GM12878 (cell line): ENCODE measurements around the gene MEP1B. TPM values are rescaled to one million over a fixed set of nuclear protein-coding genes. Genes with fewer than 3 reads are reported as not detected.

ENCODE experiments used
- ATAC-seq: fragments of 200-7000 bp; cut with Tn5 transposase; 3 replicates; pipeline ENCODE4 v1.9.1; 2020; ENCODE audit warnings: mild to moderate bottlenecking, moderate library complexity
- BruUV-seq: library from RNA; stranded (reverse); fragments of 400-500 nt; replicated peaks from 2 replicates; lab custom pipeline; 2021; lab: Mats Ljungman, UMichigan
- CTCF ChIA-PET: fragments of 300-600 bp; sonication (Branson Sonifier 250); formaldehyde crosslinking; extraction: SDS; loops from one replicate; lab custom pipeline; 2021; ENCODE audit warnings: inconsistent platforms; lab: Yijun Ruan, JAX
- POLR2A ChIA-PET: fragments of 350-600 bp; formaldehyde crosslinking; extraction: SDS; loops from one replicate; lab custom pipeline; 2021; ENCODE audit warnings: inconsistent platforms; lab: Charles Lee
- RAD21 ChIA-PET: fragments of 300-600 bp; sonication (Branson Sonifier 250); formaldehyde crosslinking; loops from one replicate; lab custom pipeline; 2023; ENCODE audit warnings: antibody characterized with exemption; ENCODE audit not compliant: unreplicated experiment; lab: Charles Lee
- SMC1A ChIA-PET: fragments of 300-600 bp; sonication (Branson Sonifier 250); formaldehyde crosslinking; loops from one replicate; lab custom pipeline; 2023; ENCODE audit not compliant: unreplicated experiment, uncharacterized antibody; lab: Charles Lee
- DNase-seq: peaks from one replicate; pipeline ENCODE4 v3.0.0-alpha.2; 2011; ENCODE audit warnings: low read depth, low spot score
- FAIRE-seq: peaks from 3 replicates; lab custom pipeline; 2011; peaks lifted over from hg19 to GRCh38; lab: Jason Lieb, UNC
- H2AFZ ChIP-seq: 2 replicates; pipeline ENCODE4 v1.6.0; 2011; ENCODE audit warnings: low read depth, low read length, control low read depth; ENCODE audit not compliant: control insufficient read depth
- H3K27ac ChIP-seq: 2 replicates; pipeline ENCODE4 v1.5.1; 2011; ENCODE audit warnings: control low read depth; ENCODE audit not compliant: control insufficient read depth, insufficient read depth
- H3K27me3 ChIP-seq, 2 experiments: replicated peaks in 1 of 2; 2 replicates each; pipeline versions ENCODE4 v1.6.0 to v1.6.1; 2011; ENCODE audit warnings: low read length in 1 of 2; ENCODE audit not compliant: control insufficient read depth in 2 of 2, insufficient read depth in 2 of 2
- H3K36me3 ChIP-seq, 2 experiments: 2 replicates each; pipeline ENCODE4 v1.5.1; 2011; ENCODE audit warnings: low read length in 1 of 2; ENCODE audit not compliant: control insufficient read depth in 2 of 2, insufficient read depth in 2 of 2
- H3K4me1 ChIP-seq: 2 replicates; pipeline ENCODE4 v1.6.1; 2011; ENCODE audit warnings: mild to moderate bottlenecking, low read length, moderate library complexity, mixed read lengths; ENCODE audit not compliant: control insufficient read depth, insufficient read depth
- H3K4me2 ChIP-seq: 2 replicates; pipeline ENCODE4 v1.6.0; 2011; ENCODE audit warnings: control low read depth; ENCODE audit not compliant: control insufficient read depth, insufficient read depth
- H3K4me3 ChIP-seq: fragments of 200-600 bp; sonication (generic); 2 replicates; pipeline ENCODE4 v1.5.1; 2016
- H3K79me2 ChIP-seq: 2 replicates; pipeline ENCODE4 v1.6.0; 2011; ENCODE audit warnings: low read length; ENCODE audit not compliant: control insufficient read depth, insufficient read depth
- H3K9ac ChIP-seq: 2 replicates; pipeline ENCODE4 v1.8.0; 2011; ENCODE audit warnings: low read length, control low read depth, mixed read lengths; ENCODE audit not compliant: control insufficient read depth, insufficient read depth
- H3K9me3 ChIP-seq: replicated peaks from 3 replicates; pipeline ENCODE4 v1.5.1; 2011; ENCODE audit warnings: mild to moderate bottlenecking, low read length; ENCODE audit not compliant: control insufficient read depth, insufficient read depth
- H4K20me1 ChIP-seq: 2 replicates; pipeline ENCODE4 v1.6.0; 2011; ENCODE audit not compliant: control insufficient read depth, insufficient read depth
- CHD1 ChIP-seq: IDR thresholded peaks from 2 replicates; pipeline ENCODE4 v1.6.1; 2012; ENCODE audit warnings: low read depth, low read length, improper control_type of control experiment
- CHD2 ChIP-seq: IDR thresholded peaks from 2 replicates; pipeline ENCODE4 v1.6.1; 2011; ENCODE audit warnings: low read depth, low read length, improper control_type of control experiment, borderline replicate concordance
- IKZF1 ChIP-seq: fragments of 450-650 bp; conservative IDR thresholded peaks from 2 replicates; pipeline ENCODE4 v1.6.1; 2017; ENCODE audit warnings: antibody characterized with exemption, mild to moderate bottlenecking
- NFYA ChIP-seq: IDR thresholded peaks from 2 replicates; pipeline ENCODE4 v1.6.1; 2011; ENCODE audit warnings: low read depth, mild to moderate bottlenecking, low read length, improper control_type of control experiment, borderline replicate concordance
- POLR2AphosphoS2 ChIP-seq: IDR thresholded peaks from 2 replicates; pipeline ENCODE4 v1.6.1; 2011; ENCODE audit warnings: low read depth, mild to moderate bottlenecking, low read length, improper control_type of control experiment, moderate library complexity
- STAT3 ChIP-seq: IDR thresholded peaks from 2 replicates; pipeline ENCODE4 v1.6.1; 2011; ENCODE audit warnings: low read depth, low read length, improper control_type of control experiment
- TCF12 ChIP-seq: IDR thresholded peaks from 2 replicates; pipeline ENCODE4 v1.6.1; 2011; ENCODE audit warnings: low read depth, mild to moderate bottlenecking, low read length
- WGBS: methylation state at CpG from one replicate; pipeline ENCODE4 v1.1.6; 2016; ENCODE audit warnings: low lambda C conversion rate; ENCODE audit not compliant: insufficient replicate concordance, insufficient coverage; ENCODE audit errors: missing lambda C conversion rate; 5-methylcytosine and 5-hydroxymethylcytosine counted together
- in situ Hi-C: fragments of 300-500 bp; cut with MboI; formaldehyde crosslinking; loops from 9 replicates; pipeline ENCODE4 v1.14.3; 2018; ENCODE audit warnings: mixed read lengths
- intact Hi-C: fragments of 100-400 bp; cut with micrococcal nuclease; formaldehyde crosslinking; loops from one replicate; pipeline ENCODE4 v1.14.2; 2022; ENCODE audit not compliant: unreplicated experiment
- polyA plus RNA-seq, 11 experiments: library from polyadenylated mRNA; depleted of rRNA in 4 of 11; unstranded in 6 of 11; stranded (reverse) in 5 of 11; fragments of >200 nt; fragmentation: Nextera tagmentation in 4 of 11; fragmentation: Illumina TruSeq in 1 of 11; extraction: Ambion mirVana in 4 of 11; extraction: Trizol in 1 of 11; gene quantifications; 1 replicate in 1 of 11; 2 replicates in 10 of 11; pipeline versions ENCODE4 v1.2.1 to v1.2.3, GENCODE V29; 2011 to 2016; ENCODE audit warnings: inconsistent platforms in 2 of 11, missing spikeins in 2 of 11, low read depth in 1 of 11
- total RNA-seq, 4 experiments: library from RNA; depleted of rRNA in 3 of 4; stranded (reverse); fragments of >200 nt in 3 of 4; fragmentation: Illumina TruSeq in 1 of 4; extraction: Trizol in 1 of 4; gene quantifications; 2 replicates each; pipeline versions ENCODE4 v1.2.1 to v1.2.3, GENCODE V29; 2013 to 2021
- TF ChIP-seq, protein P1 (sequence below): fragments of 450-650 bp; IDR thresholded peaks from 2 replicates; pipeline ENCODE4 v1.6.1; 2016; ENCODE audit warnings: mild to moderate bottlenecking
- TF ChIP-seq, protein P2 (sequence below): fragments of 450-650 bp; IDR thresholded peaks from 2 replicates; pipeline ENCODE4 v1.6.1; 2017; ENCODE audit warnings: mild to moderate bottlenecking
- TF ChIP-seq, protein P3 (sequence below): fragments of 450-650 bp; IDR thresholded peaks from 2 replicates; pipeline ENCODE4 v1.6.1; 2016; ENCODE audit warnings: mild to moderate bottlenecking, moderate library complexity, borderline replicate concordance

The MEP1B gene
- total and polyA plus RNA-seq, 10 of the 15 experiments (the other 5 are each of a cell fraction or from before 2014, with no cell fraction given) = 0.04 to 0.05 TPM; not detected in 8

DNA sequence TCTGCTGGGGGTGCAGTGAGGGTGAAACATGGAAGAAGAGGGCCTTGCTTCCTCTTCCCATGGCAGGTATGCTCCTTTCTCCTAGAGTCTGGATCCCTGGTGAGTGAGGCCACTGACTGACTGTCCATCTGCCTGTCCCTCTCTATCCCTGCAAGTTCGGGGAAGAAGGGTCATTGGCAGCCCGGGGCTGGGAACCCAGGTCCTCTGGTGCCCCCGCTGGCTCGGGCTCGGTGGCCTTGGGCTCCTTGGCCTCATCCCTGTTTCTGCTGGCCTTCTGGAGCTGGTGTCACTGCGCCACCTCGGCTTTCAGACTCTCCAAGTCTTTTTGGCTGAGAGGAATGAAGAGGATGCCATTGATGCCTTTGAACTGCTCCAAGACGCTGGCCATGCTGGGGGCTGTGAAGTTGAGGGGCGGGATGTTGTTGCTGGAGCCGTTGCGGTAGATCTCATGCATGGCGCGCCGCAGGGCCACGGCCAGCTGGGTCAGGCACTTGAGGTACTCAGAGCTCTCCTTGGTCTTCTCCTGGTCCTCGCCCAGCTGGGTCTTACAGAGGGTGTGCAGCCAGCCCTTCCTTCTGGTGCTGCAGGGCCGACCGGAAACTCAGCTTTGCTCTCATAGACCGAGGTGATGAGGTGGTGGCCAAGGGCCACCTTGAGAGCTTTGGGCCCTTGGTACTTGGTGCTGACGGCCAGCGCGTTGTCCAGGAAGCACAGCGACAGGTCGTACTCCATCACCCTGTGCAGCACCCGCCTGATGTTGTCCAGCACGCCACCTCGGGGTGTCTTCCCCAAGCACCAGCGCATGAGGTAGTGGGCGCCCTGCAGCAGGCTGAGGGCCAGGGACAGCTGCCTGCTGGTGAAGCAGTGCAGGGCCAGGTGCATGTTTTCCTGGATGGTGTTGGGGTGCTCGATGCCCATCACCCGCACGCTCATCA is 6.3 kb downstream of the MEP1B start (continued):
- TF ChIP-seq, protein P1, sequence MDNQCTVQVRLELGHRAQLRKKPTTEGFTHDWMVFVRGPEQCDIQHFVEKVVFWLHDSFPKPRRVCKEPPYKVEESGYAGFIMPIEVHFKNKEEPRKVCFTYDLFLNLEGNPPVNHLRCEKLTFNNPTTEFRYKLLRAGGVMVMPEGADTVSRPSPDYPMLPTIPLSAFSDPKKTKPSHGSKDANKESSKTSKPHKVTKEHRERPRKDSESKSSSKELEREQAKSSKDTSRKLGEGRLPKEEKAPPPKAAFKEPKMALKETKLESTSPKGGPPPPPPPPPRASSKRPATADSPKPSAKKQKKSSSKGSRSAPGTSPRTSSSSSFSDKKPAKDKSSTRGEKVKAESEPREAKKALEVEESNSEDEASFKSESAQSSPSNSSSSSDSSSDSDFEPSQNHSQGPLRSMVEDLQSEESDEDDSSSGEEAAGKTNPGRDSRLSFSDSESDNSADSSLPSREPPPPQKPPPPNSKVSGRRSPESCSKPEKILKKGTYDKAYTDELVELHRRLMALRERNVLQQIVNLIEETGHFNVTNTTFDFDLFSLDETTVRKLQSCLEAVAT = no peak
- TF ChIP-seq CHD1 (no peak), CHD2 (no peak), IKZF1 (no peak), NFYA (no peak), STAT3 (no peak), TCF12 (no peak)
- TF ChIP-seq, protein P2, sequence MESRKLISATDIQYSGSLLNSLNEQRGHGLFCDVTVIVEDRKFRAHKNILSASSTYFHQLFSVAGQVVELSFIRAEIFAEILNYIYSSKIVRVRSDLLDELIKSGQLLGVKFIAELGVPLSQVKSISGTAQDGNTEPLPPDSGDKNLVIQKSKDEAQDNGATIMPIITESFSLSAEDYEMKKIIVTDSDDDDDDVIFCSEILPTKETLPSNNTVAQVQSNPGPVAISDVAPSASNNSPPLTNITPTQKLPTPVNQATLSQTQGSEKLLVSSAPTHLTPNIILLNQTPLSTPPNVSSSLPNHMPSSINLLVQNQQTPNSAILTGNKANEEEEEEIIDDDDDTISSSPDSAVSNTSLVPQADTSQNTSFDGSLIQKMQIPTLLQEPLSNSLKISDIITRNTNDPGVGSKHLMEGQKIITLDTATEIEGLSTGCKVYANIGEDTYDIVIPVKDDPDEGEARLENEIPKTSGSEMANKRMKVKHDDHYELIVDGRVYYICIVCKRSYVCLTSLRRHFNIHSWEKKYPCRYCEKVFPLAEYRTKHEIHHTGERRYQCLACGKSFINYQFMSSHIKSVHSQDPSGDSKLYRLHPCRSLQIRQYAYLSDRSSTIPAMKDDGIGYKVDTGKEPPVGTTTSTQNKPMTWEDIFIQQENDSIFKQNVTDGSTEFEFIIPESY = no peak

DNA sequence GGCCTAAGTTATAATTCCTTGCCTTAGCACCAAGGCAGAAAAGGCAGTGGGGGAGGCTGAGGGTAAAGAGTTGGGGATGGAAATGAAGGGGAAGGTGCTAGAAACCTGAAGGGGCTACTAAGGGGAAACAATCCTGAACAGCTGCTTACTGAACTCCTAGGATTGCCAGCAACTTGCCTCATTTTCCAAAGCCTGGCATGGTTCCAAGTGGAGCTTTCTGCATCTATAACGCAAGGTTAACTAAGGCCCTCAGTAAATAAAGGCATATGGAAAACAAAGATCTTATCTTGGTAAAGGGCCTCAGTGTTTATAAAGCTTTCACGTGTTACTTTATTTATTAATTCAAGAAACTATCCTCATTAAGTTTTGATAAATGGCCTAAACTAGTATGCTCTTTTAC is 10.9 kb downstream of the MEP1B start:
- Histone ChIP-seq H3K36me3 (no peaks in the 10 kb centered on the region), H3K9me3 (no peaks in the 10 kb centered on the region), H3K27me3 (peaks cover 0 to 2% of the 10 kb centered on the region in 2 experiments; a peak in 2 of 4 replicates), H3K4me3 (no peak overlapping the region), H3K4me1 (no peaks in the 10 kb centered on the region), H3K79me2 (no peaks in the 10 kb centered on the region), H3K27ac (no peak overlapping the region), H4K20me1 (no peaks in the 10 kb centered on the region), H2AFZ (no peak overlapping the region), H3K9ac (no peak overlapping the region), H3K4me2 (no peak overlapping the region)
- no TSS peak for BruUV-seq
- POLR2A ChIA-PET = no interaction called here
- in situ Hi-C loops = no loop called here
- FAIRE-seq (no peak), DNase-seq (no peak), ATAC-seq (no peak)
- 39% methylated on average over 2 of the region's 2 CpGs for WGBS
- RAD21 ChIA-PET = no interaction called here
- SMC1A ChIA-PET = no interaction called here
- CTCF ChIA-PET = no interaction called here
- intact Hi-C loops = no loop called here
- TF ChIP-seq POLR2AphosphoS2 = no peak
- TF ChIP-seq, protein P3, sequence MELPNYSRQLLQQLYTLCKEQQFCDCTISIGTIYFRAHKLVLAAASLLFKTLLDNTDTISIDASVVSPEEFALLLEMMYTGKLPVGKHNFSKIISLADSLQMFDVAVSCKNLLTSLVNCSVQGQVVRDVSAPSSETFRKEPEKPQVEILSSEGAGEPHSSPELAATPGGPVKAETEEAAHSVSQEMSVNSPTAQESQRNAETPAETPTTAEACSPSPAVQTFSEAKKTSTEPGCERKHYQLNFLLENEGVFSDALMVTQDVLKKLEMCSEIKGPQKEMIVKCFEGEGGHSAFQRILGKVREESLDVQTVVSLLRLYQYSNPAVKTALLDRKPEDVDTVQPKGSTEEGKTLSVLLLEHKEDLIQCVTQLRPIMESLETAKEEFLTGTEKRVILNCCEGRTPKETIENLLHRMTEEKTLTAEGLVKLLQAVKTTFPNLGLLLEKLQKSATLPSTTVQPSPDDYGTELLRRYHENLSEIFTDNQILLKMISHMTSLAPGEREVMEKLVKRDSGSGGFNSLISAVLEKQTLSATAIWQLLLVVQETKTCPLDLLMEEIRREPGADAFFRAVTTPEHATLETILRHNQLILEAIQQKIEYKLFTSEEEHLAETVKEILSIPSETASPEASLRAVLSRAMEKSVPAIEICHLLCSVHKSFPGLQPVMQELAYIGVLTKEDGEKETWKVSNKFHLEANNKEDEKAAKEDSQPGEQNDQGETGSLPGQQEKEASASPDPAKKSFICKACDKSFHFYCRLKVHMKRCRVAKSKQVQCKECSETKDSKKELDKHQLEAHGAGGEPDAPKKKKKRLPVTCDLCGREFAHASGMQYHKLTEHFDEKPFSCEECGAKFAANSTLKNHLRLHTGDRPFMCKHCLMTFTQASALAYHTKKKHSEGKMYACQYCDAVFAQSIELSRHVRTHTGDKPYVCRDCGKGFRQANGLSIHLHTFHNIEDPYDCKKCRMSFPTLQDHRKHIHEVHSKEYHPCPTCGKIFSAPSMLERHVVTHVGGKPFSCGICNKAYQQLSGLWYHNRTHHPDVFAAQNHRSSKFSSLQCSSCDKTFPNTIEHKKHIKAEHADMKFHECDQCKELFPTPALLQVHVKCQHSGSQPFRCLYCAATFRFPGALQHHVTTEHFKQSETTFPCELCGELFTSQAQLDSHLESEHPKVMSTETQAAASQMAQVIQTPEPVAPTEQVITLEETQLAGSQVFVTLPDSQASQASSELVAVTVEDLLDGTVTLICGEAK = no peak
